Caco-2 (cell line): ENCODE measurements around the gene CTDSPL2. TPM values are rescaled to one million over a fixed set of nuclear protein-coding genes. Genes with fewer than 3 reads are reported as not detected.

Experiments used
- BruUV-seq: library from RNA; stranded (reverse); fragments of 400-500 nt; replicated peaks from 2 replicates; lab custom pipeline; 2021; lab: Mats Ljungman, UMichigan
- CTCF ChIA-PET: fragments of 300-600 bp; sonication (Branson Sonifier 250); formaldehyde crosslinking; loops from one replicate; lab custom pipeline; 2022; ENCODE audit warnings: antibody characterized with exemption; lab: Charles Lee
- POLR2A ChIA-PET: fragments of 300-600 bp; sonication (Branson Sonifier 250); formaldehyde crosslinking; loops from one replicate; lab custom pipeline; 2022; ENCODE audit warnings: antibody characterized with exemption; lab: Charles Lee
- DNase-seq, 2 experiments: peaks; one replicate each; pipeline versions ENCODE4 v3.0.0 to v3.0.0-alpha.2; 2020 to 2022
- H3K27me3 ChIP-seq: replicated peaks from 2 replicates; pipeline ENCODE4 v1.6.0; 2011; ENCODE audit warnings: low read length; ENCODE audit not compliant: control insufficient read depth, insufficient read depth
- H3K36me3 ChIP-seq: 2 replicates; pipeline ENCODE4 v1.5.1; 2011; ENCODE audit warnings: low read length; ENCODE audit not compliant: control insufficient read depth, insufficient read depth
- H3K4me1 ChIP-seq: fragments of 250-450 bp; sonication (Bioruptor Pico); 2 replicates; pipeline ENCODE4 v1.5.1; 2020; ENCODE audit warnings: mild to moderate bottlenecking
- H3K4me3 ChIP-seq: 2 replicates; pipeline ENCODE4 v1.5.1; 2011; ENCODE audit warnings: low read depth, mild to moderate bottlenecking, control low read depth, low read length
- H3K9me3 ChIP-seq: fragments of 250-450 bp; sonication (Bioruptor Pico); 2 replicates; pipeline ENCODE4 v1.5.1; 2020; ENCODE audit warnings: mild to moderate bottlenecking, moderate library complexity
- H3K27ac Mint-ChIP-seq: one replicate; pipeline ENCODE4 v1.8.0; 2022; ENCODE audit warnings: mixed read lengths; ENCODE audit not compliant: unreplicated experiment
- H3K27me3 Mint-ChIP-seq: one replicate; pipeline ENCODE4 v1.8.0; 2022; ENCODE audit warnings: mixed read lengths; ENCODE audit not compliant: insufficient read depth, unreplicated experiment
- H3K36me3 Mint-ChIP-seq: one replicate; pipeline ENCODE4 v1.8.0; 2022; ENCODE audit warnings: mild to moderate bottlenecking, mixed read lengths; ENCODE audit not compliant: insufficient read depth, unreplicated experiment
- H3K4me1 Mint-ChIP-seq: one replicate; pipeline ENCODE4 v1.8.0; 2022; ENCODE audit warnings: low read depth, mixed read lengths; ENCODE audit not compliant: unreplicated experiment
- H3K4me3 Mint-ChIP-seq: one replicate; pipeline ENCODE4 v1.8.0; 2022; ENCODE audit warnings: mild to moderate bottlenecking, moderate library complexity, mixed read lengths; ENCODE audit not compliant: unreplicated experiment
- H3K9me3 Mint-ChIP-seq: one replicate; pipeline ENCODE4 v1.8.0; 2022; ENCODE audit warnings: mixed read lengths; ENCODE audit not compliant: unreplicated experiment
- CTCF ChIP-seq, 2 experiments: fragments of 200-600 bp in 1 of 2; IDR thresholded peaks; 1 replicate in 1 of 2; 2 replicates in 1 of 2; pipeline versions ENCODE4 v1.5.1 to v1.8.0; 2011 to 2022; ENCODE audit warnings: antibody characterized with exemption in 1 of 2, control low read depth in 1 of 2, inconsistent platforms in 1 of 2, low read depth in 1 of 2, low read length in 1 of 2, mild to moderate bottlenecking in 1 of 2, moderate library complexity in 1 of 2; ENCODE audit not compliant: insufficient read depth in 1 of 2, severe bottlenecking in 1 of 2, unreplicated experiment in 1 of 2
- intact Hi-C: fragments of 100-400 bp; cut with micrococcal nuclease; formaldehyde crosslinking; loops from one replicate; pipeline ENCODE4 v1.10.0; 2022; ENCODE audit not compliant: unreplicated experiment
- total RNA-seq: library from RNA; stranded (reverse); gene quantifications from 2 replicates; pipeline ENCODE4 v1.2.3, GENCODE V29; 2022

CTDSPL2 gene
- total RNA-seq, 1 experiment from 2014 or later = 60.8 TPM

DNA sequence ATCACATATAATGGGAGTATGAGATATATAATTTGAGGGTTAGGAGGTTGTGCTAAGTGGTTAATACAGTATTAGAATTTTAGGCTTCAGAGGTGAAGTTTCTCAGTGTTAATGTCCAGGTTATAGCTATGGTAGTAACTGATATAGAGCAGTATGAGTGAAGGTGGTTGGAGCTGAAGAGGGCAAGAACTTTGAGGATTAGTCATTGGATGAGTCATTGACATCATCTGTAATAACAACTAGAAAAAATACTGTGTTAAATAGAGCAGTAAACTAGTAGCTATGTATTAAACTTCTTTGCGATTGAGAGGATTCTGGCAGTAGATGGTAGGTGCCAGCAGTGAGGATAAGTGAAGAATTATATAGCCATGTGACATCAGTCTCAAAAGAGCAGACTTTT is 62.0 kb downstream of the CTDSPL2 start:
- POLR2A ChIA-PET = no interaction called here

DNA sequence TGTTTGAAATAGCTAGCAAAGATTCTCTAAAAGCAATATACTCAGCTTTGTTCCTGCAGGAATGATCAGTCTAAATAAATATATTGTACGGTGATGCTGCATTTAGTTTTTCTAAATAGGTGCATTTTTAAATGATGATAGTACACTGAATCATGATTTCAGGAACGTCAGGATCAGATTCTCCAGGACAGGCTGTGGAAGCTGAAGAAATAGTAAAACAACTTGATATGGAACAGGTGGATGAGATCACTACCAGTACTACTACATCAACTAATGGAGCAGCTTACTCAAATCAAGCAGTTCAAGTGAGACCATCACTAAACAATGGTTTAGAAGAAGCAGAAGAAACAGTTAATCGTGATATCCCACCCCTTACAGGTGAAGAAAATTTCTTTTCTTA is 63.2 kb downstream of the CTDSPL2 start:
- intact Hi-C loops = no loop called here
- Histone ChIP-seq H3K27me3 (no peaks in the 10 kb centered on the region), H3K9me3 (no peaks in the 10 kb centered on the region), H3K4me3 (no peak overlapping the region), H3K36me3 (peaks cover 1% of the 10 kb centered on the region; the same call in 1 of the 2 replicates), H3K4me1 (no peaks in the 10 kb centered on the region)
- TF ChIP-seq CTCF (IDR thresholded peaks at IDR 0.05; ENCODE audit: insufficient read depth in 1 of 2, low read depth in 1 of 2, low read length in 1 of 2, severe bottlenecking in 1 of 2, unreplicated experiment in 1 of 2) = no peak
- DNase-seq = no peak
- no peaks in the 10 kb centered on the region for H3K4me1 Mint-ChIP-seq
- H3K27ac Mint-ChIP-seq = no peak overlapping the region
- peaks cover 39% of the 10 kb centered on the region for H3K36me3 Mint-ChIP-seq
- no peak overlapping the region for H3K4me3 Mint-ChIP-seq
- no peaks in the 10 kb centered on the region for H3K9me3 Mint-ChIP-seq
- CTCF ChIA-PET = no interaction called here
- H3K27me3 Mint-ChIP-seq = no peaks in the 10 kb centered on the region
- POLR2A ChIA-PET = no interaction called here
- no TSS peak for BruUV-seq

More for the DNA sequence above, 62.0 kb downstream of the CTDSPL2 start:
- Histone ChIP-seq H3K4me3 (no peak overlapping the region), H3K4me1 (no peaks in the 10 kb centered on the region), H3K27me3 (no peaks in the 10 kb centered on the region), H3K9me3 (no peaks in the 10 kb centered on the region), H3K36me3 (peaks cover 1% of the 10 kb centered on the region; the same call in 1 of the 2 replicates)
- no peak for DNase-seq
- no peaks in the 10 kb centered on the region for H3K27me3 Mint-ChIP-seq
- BruUV-seq = no TSS peak
- TF ChIP-seq CTCF (IDR thresholded peaks at IDR 0.05; ENCODE audit: insufficient read depth in 1 of 2, low read depth in 1 of 2, low read length in 1 of 2, severe bottlenecking in 1 of 2, unreplicated experiment in 1 of 2) = no peak
- no peaks in the 10 kb centered on the region for H3K9me3 Mint-ChIP-seq
- no peak overlapping the region for H3K27ac Mint-ChIP-seq
- peaks cover 40% of the 10 kb centered on the region for H3K36me3 Mint-ChIP-seq
- intact Hi-C loops = no loop called here
- no peak overlapping the region for H3K4me3 Mint-ChIP-seq
- H3K4me1 Mint-ChIP-seq = no peaks in the 10 kb centered on the region
- CTCF ChIA-PET = no interaction called here

GRCh38 chr15:44492040-44492439 is 64.6 kb downstream of the CTDSPL2 start:
- no peaks in the 10 kb centered on the region for H3K9me3 ChIP-seq
- no peak overlapping the region for H3K4me3 Mint-ChIP-seq
- H3K36me3 Mint-ChIP-seq = peaks cover 40% of the 10 kb centered on the region
- no peak for TF ChIP-seq CTCF (IDR thresholded peaks at IDR 0.05; ENCODE audit: insufficient read depth in 1 of 2, low read depth in 1 of 2, low read length in 1 of 2, severe bottlenecking in 1 of 2, unreplicated experiment in 1 of 2)
- no peak overlapping the region for H3K4me3 ChIP-seq
- no peaks in the 10 kb centered on the region for H3K27me3 Mint-ChIP-seq
- H3K4me1 ChIP-seq = no peaks in the 10 kb centered on the region
- no peaks in the 10 kb centered on the region for H3K4me1 Mint-ChIP-seq
- CTCF ChIA-PET = interaction anchor here (1.8 kb wide), 1 partner anchor 9 kb away, joined by 5 read pairs; no protein-coding TSS in a partner anchor
- POLR2A ChIA-PET = no interaction called here
- no peak overlapping the region for H3K27ac Mint-ChIP-seq
- no peaks in the 10 kb centered on the region for H3K27me3 ChIP-seq
- H3K36me3 ChIP-seq = peaks cover 1% of the 10 kb centered on the region; the same call in 1 of the 2 replicates
- no TSS peak for BruUV-seq
- no peak for DNase-seq
- intact Hi-C loops = no loop called here
- no peaks in the 10 kb centered on the region for H3K9me3 Mint-ChIP-seq
